Measurements from ENCODE around the gene FAM110C. TPM values are rescaled to one million over a fixed set of nuclear protein-coding genes. Genes with fewer than 3 reads are reported as not detected.
"Not testable (repeated sequence)": the region's sequence is repeated elsewhere in the genome, so short reads cannot be mapped to it uniquely, and the experiment has no call there.

The FAM110C gene
- total RNA-seq, 2 donors from 2014 or later, result 1.8 to 2.1 TPM

DNA sequence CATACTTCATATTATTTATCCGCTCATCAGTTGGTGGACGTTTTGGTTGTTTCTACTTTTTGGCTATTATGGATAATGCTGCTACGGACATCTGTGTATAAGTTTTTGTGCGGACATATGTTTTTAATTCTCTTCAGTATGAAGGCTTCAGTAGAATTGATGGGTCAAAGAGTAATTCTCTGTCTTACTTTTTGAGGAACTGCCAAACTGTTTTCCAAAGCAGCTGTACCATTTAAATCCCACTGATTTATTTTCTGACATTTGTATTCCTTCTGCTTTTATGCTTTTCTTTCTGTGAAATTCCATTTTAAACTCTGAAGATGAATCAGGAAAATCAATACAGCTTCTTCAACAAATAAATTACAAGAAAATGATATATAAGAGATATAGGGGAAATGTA is 20.8 kb downstream of the FAM110C start:
- Mint-ChIP-seq H3K9me3 (peaks cover 6% of the 10 kb centered on the region), H3K27me3 (ENCODE audit: insufficient read depth) (peaks cover 39% of the 10 kb centered on the region)
- no peak overlapping the region for H3K9ac ChIP-seq (ENCODE audit: extremely low read depth, low read length, poor library complexity, severe bottlenecking)

DNA sequence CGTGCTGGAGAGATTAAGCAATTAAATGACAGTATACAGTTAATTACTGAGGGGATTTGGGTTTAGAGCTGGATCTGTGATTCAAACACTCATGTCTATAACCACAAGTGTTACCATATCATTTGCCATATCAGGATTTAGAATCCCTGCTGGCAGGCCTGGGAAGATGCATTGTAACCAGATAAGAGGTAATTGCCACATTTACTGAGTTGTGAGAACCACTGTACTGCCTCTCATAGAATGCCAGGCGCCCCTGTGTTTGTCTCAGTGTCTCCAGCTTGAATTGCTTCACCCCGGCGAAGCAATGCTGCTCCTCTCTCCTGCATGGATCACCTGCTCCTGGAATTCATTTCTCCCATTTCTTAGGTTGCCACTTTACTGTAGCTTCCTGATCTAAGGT is 21.7 kb downstream of the FAM110C start:
- Mint-ChIP-seq H3K4me3 (peak overlapping the region; percentile 23), H3K4me1 (peaks cover 29% of the 10 kb centered on the region), H3K27me3 (ENCODE audit: insufficient read depth) (peaks cover 45% of the 10 kb centered on the region)
- H3K9ac ChIP-seq (ENCODE audit: extremely low read depth, low read length, poor library complexity, severe bottlenecking); H3K9me3 ChIP-seq (ENCODE audit: control insufficient read depth, low read length); H3K9me3 Mint-ChIP-seq; H3K27ac Mint-ChIP-seq; H3K27ac ChIP-seq (ENCODE audit: low read depth, low read length); H3K36me3 ChIP-seq (ENCODE audit: control insufficient read depth, insufficient read depth, low read length); H3K4me1 ChIP-seq (ENCODE audit: control insufficient read depth, insufficient read depth, low read length); H3K4me3 ChIP-seq (ENCODE audit: low read length); H3K36me3 Mint-ChIP-seq (ENCODE audit: low read depth): not testable (repeated sequence)
- peak; percentile 60 for DNase-seq
- H3K27me3 ChIP-seq (ENCODE audit: control insufficient read depth, insufficient read depth, low read length, poor library complexity, severe bottlenecking), result peaks cover 16% of the 10 kb centered on the region
- 65 to 78% methylated on average over 3 of the region's 4 CpGs for WGBS, 2 experiments (ENCODE audit: insufficient coverage in 1 of 2, insufficient read length in 1 of 2)

More for the DNA sequence above, 20.8 kb downstream of the FAM110C start:
- Histone ChIP-seq H3K4me3 (ENCODE audit: low read length) (no peak overlapping the region), H3K27ac (ENCODE audit: low read depth, low read length) (no peak overlapping the region), H3K27me3 (ENCODE audit: control insufficient read depth, insufficient read depth, low read length, poor library complexity, severe bottlenecking) (peaks cover 16% of the 10 kb centered on the region), H3K36me3 (ENCODE audit: control insufficient read depth, insufficient read depth, low read length) (no peaks in the 10 kb centered on the region), H3K4me1 (ENCODE audit: control insufficient read depth, insufficient read depth, low read length) (no peaks in the 10 kb centered on the region), H3K9me3 (ENCODE audit: control insufficient read depth, low read length) (no peaks in the 10 kb centered on the region)
- H3K4me3 Mint-ChIP-seq, result no peak overlapping the region
- H3K4me1 Mint-ChIP-seq, result peaks cover 29% of the 10 kb centered on the region
- no peak for DNase-seq
- no peaks in the 10 kb centered on the region for H3K36me3 Mint-ChIP-seq (ENCODE audit: low read depth)
- TF ChIP-seq, protein P1, sequence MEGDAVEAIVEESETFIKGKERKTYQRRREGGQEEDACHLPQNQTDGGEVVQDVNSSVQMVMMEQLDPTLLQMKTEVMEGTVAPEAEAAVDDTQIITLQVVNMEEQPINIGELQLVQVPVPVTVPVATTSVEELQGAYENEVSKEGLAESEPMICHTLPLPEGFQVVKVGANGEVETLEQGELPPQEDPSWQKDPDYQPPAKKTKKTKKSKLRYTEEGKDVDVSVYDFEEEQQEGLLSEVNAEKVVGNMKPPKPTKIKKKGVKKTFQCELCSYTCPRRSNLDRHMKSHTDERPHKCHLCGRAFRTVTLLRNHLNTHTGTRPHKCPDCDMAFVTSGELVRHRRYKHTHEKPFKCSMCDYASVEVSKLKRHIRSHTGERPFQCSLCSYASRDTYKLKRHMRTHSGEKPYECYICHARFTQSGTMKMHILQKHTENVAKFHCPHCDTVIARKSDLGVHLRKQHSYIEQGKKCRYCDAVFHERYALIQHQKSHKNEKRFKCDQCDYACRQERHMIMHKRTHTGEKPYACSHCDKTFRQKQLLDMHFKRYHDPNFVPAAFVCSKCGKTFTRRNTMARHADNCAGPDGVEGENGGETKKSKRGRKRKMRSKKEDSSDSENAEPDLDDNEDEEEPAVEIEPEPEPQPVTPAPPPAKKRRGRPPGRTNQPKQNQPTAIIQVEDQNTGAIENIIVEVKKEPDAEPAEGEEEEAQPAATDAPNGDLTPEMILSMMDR (conservative IDR thresholded peaks at IDR 0.05), result no peak
- no peak overlapping the region for H3K27ac Mint-ChIP-seq
- 94 to 95% methylated on average over 3 to 4 of the region's 4 CpGs for WGBS, 2 experiments (ENCODE audit: insufficient coverage in 1 of 2, insufficient read length in 1 of 2)

- Histone ChIP-seq H3K9me3 (ENCODE audit: control insufficient read depth, low read length) (no peaks in the 10 kb centered on the region), H3K36me3 (ENCODE audit: control insufficient read depth, insufficient read depth, low read length) (no peaks in the 10 kb centered on the region), H3K9ac (ENCODE audit: extremely low read depth, low read length, poor library complexity, severe bottlenecking) (no peak overlapping the region), H3K4me1 (ENCODE audit: control insufficient read depth, insufficient read depth, low read length) (no peaks in the 10 kb centered on the region), H3K27me3 (ENCODE audit: control insufficient read depth, insufficient read depth, low read length, poor library complexity, severe bottlenecking) (peaks cover 16% of the 10 kb centered on the region), H3K4me3 (ENCODE audit: low read length) (no peak overlapping the region), H3K27ac (ENCODE audit: low read depth, low read length) (no peak overlapping the region)
- H3K9me3 Mint-ChIP-seq, result peaks cover 6% of the 10 kb centered on the region
- peaks cover 45% of the 10 kb centered on the region for H3K27me3 Mint-ChIP-seq (ENCODE audit: insufficient read depth)
- H3K27ac Mint-ChIP-seq, result no peak overlapping the region
- peaks cover 29% of the 10 kb centered on the region for H3K4me1 Mint-ChIP-seq
- peak overlapping the region; percentile 23 for H3K4me3 Mint-ChIP-seq
- TF ChIP-seq, protein P1 (conservative IDR thresholded peaks at IDR 0.05), result no peak
- DNase-seq, result no peak
- no peaks in the 10 kb centered on the region for H3K36me3 Mint-ChIP-seq (ENCODE audit: low read depth)
Observed at GRCh38 chr2:24107-24506, 22.2 kb downstream of the FAM110C start.

- Mint-ChIP-seq H3K36me3 (ENCODE audit: low read depth) (no peaks in the 10 kb centered on the region), H3K27me3 (ENCODE audit: insufficient read depth) (peaks cover 37% of the 10 kb centered on the region), H3K27ac (no peak overlapping the region), H3K9me3 (peaks cover 6% of the 10 kb centered on the region), H3K4me3 (no peak overlapping the region), H3K4me1 (peaks cover 29% of the 10 kb centered on the region)
- Histone ChIP-seq H3K27me3 (ENCODE audit: control insufficient read depth, insufficient read depth, low read length, poor library complexity, severe bottlenecking) (peaks cover 10% of the 10 kb centered on the region), H3K27ac (ENCODE audit: low read depth, low read length) (no peak overlapping the region), H3K9ac (ENCODE audit: extremely low read depth, low read length, poor library complexity, severe bottlenecking) (no peak overlapping the region), H3K36me3 (ENCODE audit: control insufficient read depth, insufficient read depth, low read length) (no peaks in the 10 kb centered on the region), H3K9me3 (ENCODE audit: control insufficient read depth, low read length) (no peaks in the 10 kb centered on the region), H3K4me3 (ENCODE audit: low read length) (no peak overlapping the region), H3K4me1 (ENCODE audit: control insufficient read depth, insufficient read depth, low read length) (no peaks in the 10 kb centered on the region)
- TF ChIP-seq, protein P1 (conservative IDR thresholded peaks at IDR 0.05), result no peak
- 92 to 100% methylated on average over 1 of the region's 1 CpG for WGBS, 2 experiments (ENCODE audit: insufficient coverage in 1 of 2, insufficient read length in 1 of 2)
- no peak for DNase-seq
Observed at GRCh38 chr2:23283-23682, 23.0 kb downstream of the FAM110C start.

- not testable (repeated sequence) for DNase-seq; H3K4me3 Mint-ChIP-seq; H3K4me1 ChIP-seq (ENCODE audit: control insufficient read depth, insufficient read depth, low read length); H3K9me3 Mint-ChIP-seq; H3K36me3 ChIP-seq (ENCODE audit: control insufficient read depth, insufficient read depth, low read length); H3K27ac Mint-ChIP-seq; H3K4me3 ChIP-seq (ENCODE audit: low read length); H3K9ac ChIP-seq (ENCODE audit: extremely low read depth, low read length, poor library complexity, severe bottlenecking); H3K36me3 Mint-ChIP-seq (ENCODE audit: low read depth); H3K9me3 ChIP-seq (ENCODE audit: control insufficient read depth, low read length); H3K27ac ChIP-seq (ENCODE audit: low read depth, low read length); H3K27me3 ChIP-seq (ENCODE audit: control insufficient read depth, insufficient read depth, low read length, poor library complexity, severe bottlenecking)
- WGBS, 2 experiments (ENCODE audit: insufficient coverage in 1 of 2, insufficient read length in 1 of 2), result 73 to 93% methylated on average over 2 to 4 of the region's 4 CpGs
- peaks cover 29% of the 10 kb centered on the region for H3K4me1 Mint-ChIP-seq
- peaks cover 29% of the 10 kb centered on the region for H3K27me3 Mint-ChIP-seq (ENCODE audit: insufficient read depth)
Observed at GRCh38 chr2:22244-22643, 24.1 kb downstream of the FAM110C start.

Measured in endodermal cell (in vitro differentiated cells).